GM12878 (cell line): ENCODE data around the gene MBLAC2. TPM values are rescaled to one million over a fixed set of nuclear protein-coding genes. Genes with fewer than 3 reads are reported as not detected.

ENCODE experiments used
- ATAC-seq: fragments of 200-7000 bp; cut with Tn5 transposase; 3 replicates; pipeline ENCODE4 v1.9.1; 2020; ENCODE audit warnings: mild to moderate bottlenecking, moderate library complexity
- BruUV-seq: library from RNA; stranded (reverse); fragments of 400-500 nt; replicated peaks from 2 replicates; lab custom pipeline; 2021; lab: Mats Ljungman, UMichigan
- CTCF ChIA-PET: fragments of 300-600 bp; sonication (Branson Sonifier 250); formaldehyde crosslinking; extraction: SDS; loops from one replicate; lab custom pipeline; 2021; ENCODE audit warnings: inconsistent platforms; lab: Yijun Ruan, JAX
- POLR2A ChIA-PET: fragments of 350-600 bp; formaldehyde crosslinking; extraction: SDS; loops from one replicate; lab custom pipeline; 2021; ENCODE audit warnings: inconsistent platforms; lab: Charles Lee
- RAD21 ChIA-PET: fragments of 300-600 bp; sonication (Branson Sonifier 250); formaldehyde crosslinking; loops from one replicate; lab custom pipeline; 2023; ENCODE audit warnings: antibody characterized with exemption; ENCODE audit not compliant: unreplicated experiment; lab: Charles Lee
- SMC1A ChIA-PET: fragments of 300-600 bp; sonication (Branson Sonifier 250); formaldehyde crosslinking; loops from one replicate; lab custom pipeline; 2023; ENCODE audit not compliant: unreplicated experiment, uncharacterized antibody; lab: Charles Lee
- DNase-seq: peaks from one replicate; pipeline ENCODE4 v3.0.0-alpha.2; 2011; ENCODE audit warnings: low read depth, low spot score
- FAIRE-seq: peaks from 3 replicates; lab custom pipeline; 2011; peaks lifted over from hg19 to GRCh38; lab: Jason Lieb, UNC
- H2AFZ ChIP-seq: 2 replicates; pipeline ENCODE4 v1.6.0; 2011; ENCODE audit warnings: low read depth, low read length, control low read depth; ENCODE audit not compliant: control insufficient read depth
- H3K27ac ChIP-seq: 2 replicates; pipeline ENCODE4 v1.5.1; 2011; ENCODE audit warnings: control low read depth; ENCODE audit not compliant: control insufficient read depth, insufficient read depth
- H3K27me3 ChIP-seq, 2 experiments: replicated peaks in 1 of 2; 2 replicates each; pipeline versions ENCODE4 v1.6.0 to v1.6.1; 2011; ENCODE audit warnings: low read length in 1 of 2; ENCODE audit not compliant: control insufficient read depth in 2 of 2, insufficient read depth in 2 of 2
- H3K36me3 ChIP-seq, 2 experiments: 2 replicates each; pipeline ENCODE4 v1.5.1; 2011; ENCODE audit warnings: low read length in 1 of 2; ENCODE audit not compliant: control insufficient read depth in 2 of 2, insufficient read depth in 2 of 2
- H3K4me1 ChIP-seq: 2 replicates; pipeline ENCODE4 v1.6.1; 2011; ENCODE audit warnings: mild to moderate bottlenecking, low read length, moderate library complexity, mixed read lengths; ENCODE audit not compliant: control insufficient read depth, insufficient read depth
- H3K4me2 ChIP-seq: 2 replicates; pipeline ENCODE4 v1.6.0; 2011; ENCODE audit warnings: control low read depth; ENCODE audit not compliant: control insufficient read depth, insufficient read depth
- H3K4me3 ChIP-seq: fragments of 200-600 bp; sonication (generic); 2 replicates; pipeline ENCODE4 v1.5.1; 2016
- H3K79me2 ChIP-seq: 2 replicates; pipeline ENCODE4 v1.6.0; 2011; ENCODE audit warnings: low read length; ENCODE audit not compliant: control insufficient read depth, insufficient read depth
- H3K9ac ChIP-seq: 2 replicates; pipeline ENCODE4 v1.8.0; 2011; ENCODE audit warnings: low read length, control low read depth, mixed read lengths; ENCODE audit not compliant: control insufficient read depth, insufficient read depth
- H3K9me3 ChIP-seq: replicated peaks from 3 replicates; pipeline ENCODE4 v1.5.1; 2011; ENCODE audit warnings: mild to moderate bottlenecking, low read length; ENCODE audit not compliant: control insufficient read depth, insufficient read depth
- H4K20me1 ChIP-seq: 2 replicates; pipeline ENCODE4 v1.6.0; 2011; ENCODE audit not compliant: control insufficient read depth, insufficient read depth
- EGR1 ChIP-seq, 2 experiments: IDR thresholded peaks; 1 replicate in 1 of 2; 2 replicates in 1 of 2; pipeline ENCODE4 v1.6.1; 2011 to 2012; ENCODE audit warnings: low read depth in 2 of 2, low read length in 2 of 2, borderline replicate concordance in 1 of 2, mild to moderate bottlenecking in 1 of 2, moderate library complexity in 1 of 2
- IRF4 ChIP-seq: IDR thresholded peaks from 2 replicates; pipeline ENCODE4 v1.6.1; 2011; ENCODE audit warnings: low read depth, low read length
- SPI1 ChIP-seq: IDR thresholded peaks from 2 replicates; pipeline ENCODE4 v1.6.1; 2011; ENCODE audit warnings: low read depth, mild to moderate bottlenecking, low read length, moderate library complexity, borderline replicate concordance; ENCODE audit not compliant: insufficient read depth
- TCF3 ChIP-seq: IDR thresholded peaks from 2 replicates; pipeline ENCODE4 v1.6.1; 2012; ENCODE audit warnings: low read depth, mild to moderate bottlenecking, low read length, borderline replicate concordance; ENCODE audit not compliant: insufficient read depth
- WGBS: methylation state at CpG from one replicate; pipeline ENCODE4 v1.1.6; 2016; ENCODE audit warnings: low lambda C conversion rate; ENCODE audit not compliant: insufficient replicate concordance, insufficient coverage; ENCODE audit errors: missing lambda C conversion rate; 5-methylcytosine and 5-hydroxymethylcytosine counted together
- in situ Hi-C: fragments of 300-500 bp; cut with MboI; formaldehyde crosslinking; loops from 9 replicates; pipeline ENCODE4 v1.14.3; 2018; ENCODE audit warnings: mixed read lengths
- intact Hi-C: fragments of 100-400 bp; cut with micrococcal nuclease; formaldehyde crosslinking; loops from one replicate; pipeline ENCODE4 v1.14.2; 2022; ENCODE audit not compliant: unreplicated experiment
- polyA plus RNA-seq, 11 experiments: library from polyadenylated mRNA; depleted of rRNA in 4 of 11; unstranded in 6 of 11; stranded (reverse) in 5 of 11; fragments of >200 nt; fragmentation: Nextera tagmentation in 4 of 11; fragmentation: Illumina TruSeq in 1 of 11; extraction: Ambion mirVana in 4 of 11; extraction: Trizol in 1 of 11; gene quantifications; 1 replicate in 1 of 11; 2 replicates in 10 of 11; pipeline versions ENCODE4 v1.2.1 to v1.2.3, GENCODE V29; 2011 to 2016; ENCODE audit warnings: inconsistent platforms in 2 of 11, missing spikeins in 2 of 11, low read depth in 1 of 11
- total RNA-seq, 4 experiments: library from RNA; depleted of rRNA in 3 of 4; stranded (reverse); fragments of >200 nt in 3 of 4; fragmentation: Illumina TruSeq in 1 of 4; extraction: Trizol in 1 of 4; gene quantifications; 2 replicates each; pipeline versions ENCODE4 v1.2.1 to v1.2.3, GENCODE V29; 2013 to 2021
- TF ChIP-seq, protein P1 (sequence below): IDR thresholded peaks from 2 replicates; pipeline ENCODE4 v1.6.1; 2012; ENCODE audit warnings: mild to moderate bottlenecking, low read depth, low read length

Gene MBLAC2
- total and polyA plus RNA-seq, 10 of the 15 experiments (the other 5 are each of a cell fraction or from before 2014, with no cell fraction given), result 2.0 to 10.5 (median 7.1) TPM

DNA sequence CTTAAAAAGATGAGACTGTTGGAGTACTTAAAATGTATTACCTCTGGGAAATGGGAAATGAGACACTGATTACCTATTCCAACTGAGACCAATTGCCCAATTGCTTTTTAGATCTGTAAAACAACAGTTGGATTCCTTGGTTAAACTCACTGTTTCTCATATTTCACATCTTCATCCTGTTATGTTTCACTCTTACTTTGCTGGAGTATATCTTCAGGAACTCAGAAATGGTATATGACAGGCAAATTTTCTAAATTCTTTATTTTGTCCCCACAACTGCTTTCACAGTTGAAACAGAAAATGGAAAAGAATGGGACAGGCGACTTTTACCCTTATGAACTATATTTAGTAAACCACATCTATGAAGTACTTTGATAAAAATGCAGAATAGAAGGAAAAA, 56.4 kb downstream of the MBLAC2 start:
- DNase-seq, result no peak
- H3K4me2 ChIP-seq, result no peak overlapping the region
- intact Hi-C loops (no loop called here), in situ Hi-C loops (no loop called here)
- SMC1A ChIA-PET, result interaction anchor here (0.5 to 1.0 kb wide), 2 partner anchors 9 to 82 kb away, joined by 3 to 4 read pairs; no protein-coding TSS in a partner anchor
- WGBS, result 36% methylated on average over 1 of the region's 1 CpG
- H3K27ac ChIP-seq, result no peak overlapping the region
- ATAC-seq, result no peak
- RAD21 ChIA-PET, result no interaction called here
- H2AFZ ChIP-seq, result no peak overlapping the region
- CTCF ChIA-PET, result interaction anchor here (0.7 to 1.5 kb wide), 2 partner anchors 19 to 365 kb away, joined by 4 to 5 read pairs; no protein-coding TSS in a partner anchor
- POLR2A ChIA-PET, result no interaction called here
- no TSS peak for BruUV-seq
- FAIRE-seq, result no peak
- H3K9ac ChIP-seq, result no peak overlapping the region
- no peaks in the 10 kb centered on the region for H3K27me3 ChIP-seq
- no peaks in the 10 kb centered on the region for H4K20me1 ChIP-seq
- H3K4me3 ChIP-seq, result no peak overlapping the region
- no peaks in the 10 kb centered on the region for H3K9me3 ChIP-seq
- H3K4me1 ChIP-seq, result no peaks in the 10 kb centered on the region
- TF ChIP-seq, protein P1, sequence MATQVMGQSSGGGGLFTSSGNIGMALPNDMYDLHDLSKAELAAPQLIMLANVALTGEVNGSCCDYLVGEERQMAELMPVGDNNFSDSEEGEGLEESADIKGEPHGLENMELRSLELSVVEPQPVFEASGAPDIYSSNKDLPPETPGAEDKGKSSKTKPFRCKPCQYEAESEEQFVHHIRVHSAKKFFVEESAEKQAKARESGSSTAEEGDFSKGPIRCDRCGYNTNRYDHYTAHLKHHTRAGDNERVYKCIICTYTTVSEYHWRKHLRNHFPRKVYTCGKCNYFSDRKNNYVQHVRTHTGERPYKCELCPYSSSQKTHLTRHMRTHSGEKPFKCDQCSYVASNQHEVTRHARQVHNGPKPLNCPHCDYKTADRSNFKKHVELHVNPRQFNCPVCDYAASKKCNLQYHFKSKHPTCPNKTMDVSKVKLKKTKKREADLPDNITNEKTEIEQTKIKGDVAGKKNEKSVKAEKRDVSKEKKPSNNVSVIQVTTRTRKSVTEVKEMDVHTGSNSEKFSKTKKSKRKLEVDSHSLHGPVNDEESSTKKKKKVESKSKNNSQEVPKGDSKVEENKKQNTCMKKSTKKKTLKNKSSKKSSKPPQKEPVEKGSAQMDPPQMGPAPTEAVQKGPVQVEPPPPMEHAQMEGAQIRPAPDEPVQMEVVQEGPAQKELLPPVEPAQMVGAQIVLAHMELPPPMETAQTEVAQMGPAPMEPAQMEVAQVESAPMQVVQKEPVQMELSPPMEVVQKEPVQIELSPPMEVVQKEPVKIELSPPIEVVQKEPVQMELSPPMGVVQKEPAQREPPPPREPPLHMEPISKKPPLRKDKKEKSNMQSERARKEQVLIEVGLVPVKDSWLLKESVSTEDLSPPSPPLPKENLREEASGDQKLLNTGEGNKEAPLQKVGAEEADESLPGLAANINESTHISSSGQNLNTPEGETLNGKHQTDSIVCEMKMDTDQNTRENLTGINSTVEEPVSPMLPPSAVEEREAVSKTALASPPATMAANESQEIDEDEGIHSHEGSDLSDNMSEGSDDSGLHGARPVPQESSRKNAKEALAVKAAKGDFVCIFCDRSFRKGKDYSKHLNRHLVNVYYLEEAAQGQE, result no peak
- TF ChIP-seq EGR1 (IDR thresholded peaks at IDR 0.05; ENCODE audit: borderline replicate concordance in 1 of 2, low read depth in 2 of 2, low read length in 2 of 2), result no peak
- no peak for TF ChIP-seq IRF4
- no peak for TF ChIP-seq SPI1
- TF ChIP-seq TCF3, result no peak
- no peaks in the 10 kb centered on the region for H3K36me3 ChIP-seq
- H3K79me2 ChIP-seq, result no peaks in the 10 kb centered on the region
